ENCODE results near the gene TBP. TPM values are rescaled to one million over a fixed set of nuclear protein-coding genes. Genes with fewer than 3 reads are reported as not detected.
"Not testable (repeated sequence)": the region's sequence is repeated elsewhere in the genome, so short reads cannot be mapped to it uniquely, and the experiment has no call there.

The TBP gene
- total RNA-seq, 1 donor: 54.4 TPM

- no peak for DNase-seq (ENCODE audit: low read depth in 2 of 3, low spot score in 2 of 3)
These were observed 43.1 kb downstream of the TBP start for GRCh38 chr6:170597278-170597677.

GRCh38 chr6:170605574-170606259 is 51.5 kb downstream of the TBP start:
- no peak for DNase-seq (ENCODE audit: low read depth in 2 of 3, low spot score in 2 of 3)

- not testable (repeated sequence) for DNase-seq (ENCODE audit: low read depth in 2 of 3, low spot score in 2 of 3)
These were observed 55.1 kb downstream of the TBP start for GRCh38 chr6:170609225-170609624.

- DNase-seq (ENCODE audit: low read depth in 2 of 3, low spot score in 2 of 3): not testable (repeated sequence)
These were observed 58.2 kb downstream of the TBP start for GRCh38 chr6:170612256-170612804.

- DNase-seq (ENCODE audit: low read depth in 2 of 3, low spot score in 2 of 3): not testable (repeated sequence)
These were observed 61.9 kb downstream of the TBP start for GRCh38 chr6:170616020-170616554.

Other genes starting within 250 kb of the TBP start
- 14.8 TPM for gene FAM120B, start 247.6 kb upstream of the TBP start, total RNA-seq
- 183 TPM for gene PSMB1, start 1.1 kb upstream of the TBP start, total RNA-seq
- gene PDCD2, start 30.3 kb downstream of the TBP start, total RNA-seq: 46.9 TPM